Ovary (tissue), 10 donors: ENCODE data around the gene SUGT1. TPM values are rescaled to one million over a fixed set of nuclear protein-coding genes. Genes with fewer than 3 reads are reported as not detected.
A peak's percentile ranks its signal among the peaks of the same experiment; 100 is the strongest.
"Not testable (repeated sequence)": the region's sequence is repeated elsewhere in the genome, so short reads cannot be mapped to it uniquely, and the experiment has no call there.

Experiments used
- DNase-seq, 5 donors: peaks; one replicate each; pipeline ENCODE4 v3.0.0-alpha.2; 2019 to 2020
- H3K27ac ChIP-seq, 2 donors: fragments of 200-600 bp; one replicate each; pipeline versions ENCODE4 v1.5.1 to v1.8.0; 2019 to 2022
- H3K27me3 ChIP-seq: fragments of 200-600 bp; one replicate; pipeline ENCODE4 v1.8.0; 2022
- H3K36me3 ChIP-seq: fragments of 200-600 bp; sonication (generic); one replicate; pipeline ENCODE4 v1.5.1; 2019
- H3K4me1 ChIP-seq: one replicate; pipeline ENCODE4 v1.8.1; 2013; ENCODE audit warnings: mild to moderate bottlenecking, moderate library complexity; ENCODE audit not compliant: insufficient read depth
- H3K4me3 ChIP-seq: fragments of 200-600 bp; sonication (generic); one replicate; pipeline ENCODE4 v1.5.1; 2017
- H3K9me3 ChIP-seq, 2 donors: fragments of 200-600 bp in 1 of 2; sonication (generic) in 1 of 2; one replicate each; pipeline versions ENCODE4 v1.5.1 to v1.8.1; 2013 to 2019; ENCODE audit warnings: mild to moderate bottlenecking in 1 of 2, moderate library complexity in 1 of 2
- EP300 ChIP-seq: sonication (generic); formaldehyde crosslinking; IDR thresholded peaks from one replicate; pipeline ENCODE4 v1.6.1; 2017; ENCODE audit warnings: antibody characterized with exemption
- POLR2A ChIP-seq: fragments of 450-650 bp; IDR thresholded peaks from one replicate; pipeline ENCODE4 v1.6.1; 2017; ENCODE audit warnings: antibody characterized with exemption, mild to moderate bottlenecking, moderate library complexity
- WGBS, 3 donors: extraction: QIAGEN DNeasy Blood & Tissue Kit in 1 of 3; methylation state at CpG; one replicate each; pipeline versions ENCODE4 v1.1.5 to v1.1.7; 2013 to 2017; 5-methylcytosine and 5-hydroxymethylcytosine counted together
- intact Hi-C, 4 donors: fragments of 100-400 bp; cut with DNase I; formaldehyde crosslinking; loops; one replicate each; pipeline versions ENCODE4 v1.11.0 to v1.15.1; 2022 to 2023
- long read RNA-seq, 3 donors: library from polyadenylated mRNA in 2 of 3; unstranded in 2 of 3; transcript quantifications; one replicate each; pipeline ENCODE4 v2.0.0 and lab custom pipeline, GENCODE V29; 2021 to 2026
- polyA plus RNA-seq, 2 donors: library from polyadenylated mRNA; stranded (reverse); fragments of 200-250 nt in 1 of 2; fragments of 350-450 nt in 1 of 2; fragmentation: Illumina TruSeq in 1 of 2; extraction: RNeasy Lipid Tissue Mini Kit (QIAGEN cat#74804) in 1 of 2; gene quantifications; one replicate each; pipeline ENCODE4 v1.2.3, GENCODE V29; 2013 to 2014
- total RNA-seq, 7 donors: library from RNA; depleted of rRNA in 2 of 7; stranded (reverse); fragments of >200 nt in 2 of 7; fragmentation: NEBNext Ultra II Directional in 3 of 7; extraction: Animal tissue kit (Norgen Biotek cat#: 25700) in 3 of 7; gene quantifications; one replicate each; pipeline versions ENCODE4 v1.1.0 to v1.2.4, GENCODE V29; 2016 to 2023
- TF ChIP-seq, protein P1 (sequence below), 3 donors: fragments of 450-650 bp in 2 of 3; fragments of 200-600 bp in 1 of 3; IDR thresholded peaks; one replicate each; pipeline versions ENCODE4 v1.5.1 to v1.8.0; 2016 to 2022; ENCODE audit warnings: antibody characterized with exemption in 3 of 3, mild to moderate bottlenecking in 1 of 3
- donor health status: DM: no; HTN: no; CAD: no; lungs with moderate emphysema.
- donor health status: DM: no; HTN: no; CAD: no.
- donor health status: Bipolar disorder and iron deficiency.
- donor health status: DM: yes; HTN: yes; CAD: no.
- donor health status: DM: no; HTN: no; CAD: no.
- donor health status: DM: yes; HTN: yes; CAD: no.

SUGT1 gene
- total RNA-seq, result 10 to 100 TPM; 31.0 to 50.7 (median 45.6) TPM
- polyA plus RNA-seq, result 10 to 100 TPM; 20.0 to 33.7 TPM
- long read RNA-seq, donor 1, partial matches to known transcripts, result 3 of 20 reads
- long read RNA-seq, donor 1, other reads (novel, unspliced or antisense), result 14 of 20 reads
- long read RNA-seq, donor 2, transcript SUGT1-204 (1 exons, 2,802 nt), result major isoform, 10 of 39 reads
- long read RNA-seq, donor 2, partial matches to known transcripts, result 11 of 39 reads
- long read RNA-seq, donor 2, other reads (novel, unspliced or antisense), result 17 of 39 reads
- long read RNA-seq, donor 3, partial matches to known transcripts, result 0 of 13 reads
- long read RNA-seq, donor 3, other reads (novel, unspliced or antisense), result 13 of 13 reads

DNA sequence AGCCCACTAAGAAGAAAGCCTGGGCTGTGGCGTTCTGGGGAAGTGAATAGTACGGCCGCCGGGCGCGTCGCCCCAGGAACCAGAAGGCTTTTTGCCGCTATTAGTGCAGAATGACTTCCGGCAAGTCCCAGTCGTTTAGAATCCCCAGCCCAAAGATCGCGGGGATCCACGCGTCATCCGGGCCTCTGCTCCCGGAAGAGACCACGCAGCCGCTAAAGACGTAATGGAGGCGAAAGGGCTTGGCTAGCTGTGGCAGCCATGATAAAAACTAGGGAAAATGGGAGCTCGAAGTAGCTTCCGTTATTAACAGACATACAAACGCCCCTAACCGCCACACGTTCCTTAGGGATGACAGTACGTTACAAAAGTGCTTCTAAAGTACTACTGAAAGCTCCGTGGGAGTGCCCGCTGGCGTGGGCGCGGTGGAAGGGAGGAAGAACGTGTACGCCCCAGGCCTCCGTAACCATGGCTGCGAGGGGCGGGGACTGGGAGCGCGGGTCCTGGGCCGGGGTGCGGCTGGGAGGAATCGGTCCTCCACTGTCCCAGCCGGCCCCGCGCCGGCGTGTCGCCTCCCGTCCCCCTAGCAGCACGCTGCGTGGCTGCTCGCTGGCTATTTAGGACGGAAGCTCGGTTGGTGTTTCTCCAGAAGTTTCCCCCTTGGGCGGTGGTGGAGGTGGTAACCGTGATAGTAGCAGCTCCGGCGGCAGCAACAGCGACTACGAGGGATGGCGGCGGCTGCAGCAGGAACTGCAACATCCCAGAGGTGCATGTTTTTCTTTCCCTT lies at the start of gene SUGT1:
TSS of gene SUGT1 (plus strand) at position 641 of the 784 bp plus-strand sequence. CDS start at position 726, 85 bp downstream.
- intact Hi-C loops, result no loop called here
- Histone ChIP-seq H3K27me3 (no peaks in the 10 kb centered on the region), H3K27ac (peak within 1 kb of the TSS; percentile 89 to 98), H3K36me3 (no peaks in the 10 kb centered on the region), H3K4me1 (peaks cover 11% of the 10 kb centered on the region), H3K9me3 (no peaks in the 10 kb centered on the region), H3K4me3 (peak within 1 kb of the TSS; percentile 77)
- peak; percentile 95 to 97 (median 95) for DNase-seq
- TF ChIP-seq EP300 (no peak), POLR2A (no peak)
- TF ChIP-seq, protein P1, sequence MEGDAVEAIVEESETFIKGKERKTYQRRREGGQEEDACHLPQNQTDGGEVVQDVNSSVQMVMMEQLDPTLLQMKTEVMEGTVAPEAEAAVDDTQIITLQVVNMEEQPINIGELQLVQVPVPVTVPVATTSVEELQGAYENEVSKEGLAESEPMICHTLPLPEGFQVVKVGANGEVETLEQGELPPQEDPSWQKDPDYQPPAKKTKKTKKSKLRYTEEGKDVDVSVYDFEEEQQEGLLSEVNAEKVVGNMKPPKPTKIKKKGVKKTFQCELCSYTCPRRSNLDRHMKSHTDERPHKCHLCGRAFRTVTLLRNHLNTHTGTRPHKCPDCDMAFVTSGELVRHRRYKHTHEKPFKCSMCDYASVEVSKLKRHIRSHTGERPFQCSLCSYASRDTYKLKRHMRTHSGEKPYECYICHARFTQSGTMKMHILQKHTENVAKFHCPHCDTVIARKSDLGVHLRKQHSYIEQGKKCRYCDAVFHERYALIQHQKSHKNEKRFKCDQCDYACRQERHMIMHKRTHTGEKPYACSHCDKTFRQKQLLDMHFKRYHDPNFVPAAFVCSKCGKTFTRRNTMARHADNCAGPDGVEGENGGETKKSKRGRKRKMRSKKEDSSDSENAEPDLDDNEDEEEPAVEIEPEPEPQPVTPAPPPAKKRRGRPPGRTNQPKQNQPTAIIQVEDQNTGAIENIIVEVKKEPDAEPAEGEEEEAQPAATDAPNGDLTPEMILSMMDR (IDR thresholded peaks at IDR 0.05), result peak; percentile 22 to 73 (median 68)
- 0% methylated on average over 61 of the region's 61 CpGs for WGBS, 3 donors

DNA sequence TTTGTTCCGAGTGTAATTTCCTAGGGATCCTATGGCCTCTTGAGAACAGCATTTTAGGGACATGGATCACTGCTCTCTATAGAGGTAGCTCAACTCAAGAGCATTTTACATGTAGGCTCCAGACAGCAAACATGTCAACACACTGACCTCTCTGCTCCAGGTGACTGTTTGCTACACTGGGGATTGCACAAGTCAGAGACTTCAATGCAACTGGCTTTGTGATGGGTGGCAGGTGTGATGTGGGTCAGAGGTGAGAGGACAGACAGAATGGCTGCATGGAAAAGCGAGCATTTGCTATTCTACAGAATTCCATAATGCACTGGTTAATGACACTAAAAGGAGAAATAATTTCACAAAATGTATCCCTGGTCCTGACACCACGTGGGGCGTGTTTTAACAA lies 49.3 kb upstream of the SUGT1 start:
- not testable (repeated sequence) for H3K27ac ChIP-seq, H3K4me3 ChIP-seq, H3K9me3 ChIP-seq, DNase-seq, H3K4me1 ChIP-seq, H3K27me3 ChIP-seq, H3K36me3 ChIP-seq
- intact Hi-C loops, result loop anchor here in 1 of 4 donors (10.0 kb wide), 1 partner anchor 149 kb away; the partner anchor contains the start of genes CKAP2 and VPS36
- WGBS, 3 donors, result 81 to 93% (median 91%) methylated on average over 2 to 4 of the region's 4 CpGs

DNA sequence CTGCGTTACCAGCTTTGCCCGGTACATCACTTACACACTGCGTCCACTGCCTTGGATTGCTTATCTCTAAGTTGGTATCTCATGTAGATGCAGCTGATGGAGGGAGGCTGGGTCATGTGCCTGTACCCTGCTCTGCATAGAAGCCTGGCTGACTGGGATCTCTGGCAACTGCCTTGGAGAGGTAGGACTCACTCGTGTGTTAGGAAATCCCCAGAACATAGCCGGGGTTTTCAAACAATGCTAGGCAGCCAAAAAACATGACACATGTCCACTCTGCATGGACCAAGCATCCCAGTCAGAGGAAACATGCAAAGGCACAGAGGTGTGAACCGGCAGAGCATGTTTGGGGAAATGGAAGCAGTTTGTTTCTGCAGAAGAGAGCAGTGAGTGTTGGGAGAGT lies 46.5 kb upstream of the SUGT1 start:
- DNase-seq, H3K4me3 ChIP-seq, H3K27ac ChIP-seq, H3K9me3 ChIP-seq, H3K4me1 ChIP-seq, H3K27me3 ChIP-seq, H3K36me3 ChIP-seq: not testable (repeated sequence)
- intact Hi-C loops, result loop anchor here in 1 of 4 donors (10.0 kb wide), 1 partner anchor 151 kb away; the partner anchor contains the start of genes CKAP2 and VPS36
- WGBS, 3 donors, result 75 to 86% (median 80%) methylated on average over 6 of the region's 6 CpGs

DNA sequence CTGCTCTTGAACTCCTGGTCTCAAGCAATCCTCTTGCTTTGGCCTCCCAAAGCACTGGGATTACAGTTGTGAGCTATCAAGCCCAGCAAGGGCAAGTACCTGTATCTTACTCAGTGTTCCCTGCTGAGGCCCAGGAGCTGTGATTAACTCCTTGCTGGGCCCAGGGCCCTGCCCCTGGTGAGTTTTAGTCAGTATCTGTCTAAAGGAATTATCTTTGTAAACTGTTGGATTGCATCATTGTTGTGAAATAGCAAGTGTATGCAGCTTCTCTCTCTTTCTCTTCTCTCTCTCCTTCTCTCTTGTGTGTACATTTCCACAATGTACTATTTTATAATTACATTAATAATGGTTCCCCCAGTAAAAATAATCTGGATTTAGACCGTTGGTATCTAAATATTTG lies 45.8 kb upstream of the SUGT1 start:
- intact Hi-C loops, result loop anchor here in 1 of 4 donors (10.0 kb wide), 1 partner anchor 152 kb away; the partner anchor contains the start of genes CKAP2 and VPS36
- not testable (repeated sequence) for H3K36me3 ChIP-seq, H3K4me1 ChIP-seq, H3K4me3 ChIP-seq, H3K27ac ChIP-seq, H3K9me3 ChIP-seq, DNase-seq, H3K27me3 ChIP-seq
- 48 to 60% (median 57%) methylated on average over 1 of the region's 1 CpG for WGBS, 3 donors

DNA sequence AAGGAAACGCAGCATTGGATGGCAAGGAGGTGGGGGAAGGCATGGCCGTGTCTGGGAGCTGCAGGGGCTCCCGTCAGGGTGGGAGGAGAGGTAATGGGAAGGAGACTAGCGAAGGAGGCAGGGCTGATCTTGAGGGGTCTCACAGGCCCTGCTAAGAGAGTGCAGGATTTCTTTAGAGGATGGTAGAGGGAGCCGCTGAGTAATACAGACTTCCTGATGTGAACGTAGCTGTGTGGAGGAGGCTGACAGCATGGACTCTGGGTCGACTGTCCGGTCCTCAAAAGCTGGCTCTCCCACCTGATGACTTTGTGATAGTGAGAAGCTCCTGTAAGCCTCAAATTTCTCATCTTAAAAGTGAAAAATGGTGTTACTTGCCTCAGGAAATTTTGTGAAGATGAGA lies 44.5 kb upstream of the SUGT1 start:
- intact Hi-C loops, result loop anchor here in 1 of 4 donors (10.0 kb wide), 1 partner anchor 153 kb away; the partner anchor contains the start of genes CKAP2 and VPS36
- not testable (repeated sequence) for H3K27me3 ChIP-seq, DNase-seq, H3K4me3 ChIP-seq, H3K4me1 ChIP-seq, H3K9me3 ChIP-seq, H3K27ac ChIP-seq, H3K36me3 ChIP-seq
- WGBS, 3 donors, result 25 to 34% (median 33%) methylated on average over 8 of the region's 8 CpGs

DNA sequence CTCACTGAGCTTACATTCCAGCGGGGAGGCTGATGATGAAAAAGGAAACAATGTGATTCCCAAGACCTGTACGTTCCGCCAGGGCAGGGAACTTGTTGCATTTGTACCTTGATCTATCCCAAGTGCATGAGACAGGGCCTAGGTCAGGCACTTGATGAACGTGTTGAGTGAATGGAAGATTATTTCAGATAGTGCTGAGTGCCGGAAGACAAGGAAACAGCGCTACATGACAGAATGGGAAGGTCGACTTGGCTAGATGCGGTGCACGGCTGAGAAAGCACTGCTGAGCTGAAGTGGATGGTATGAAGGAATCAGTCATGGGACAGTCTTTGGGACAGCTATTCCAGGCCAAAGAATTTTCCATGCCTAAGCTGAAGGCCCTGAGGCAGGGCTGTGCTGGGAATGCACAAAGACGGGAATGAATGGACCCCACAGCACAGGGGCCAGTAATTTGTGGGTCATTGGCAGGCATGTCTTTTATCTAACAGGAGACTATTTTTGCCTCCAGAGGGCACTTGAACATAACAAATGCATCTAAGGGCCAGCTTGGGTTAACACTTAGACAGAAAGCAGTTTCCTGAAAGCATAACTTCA lies 43.5 kb upstream of the SUGT1 start:
- intact Hi-C loops, result loop anchor here in 1 of 4 donors (10.0 kb wide), 1 partner anchor 154 kb away; the partner anchor contains the start of genes CKAP2 and VPS36
- not testable (repeated sequence) for DNase-seq, H3K4me3 ChIP-seq, H3K27me3 ChIP-seq, H3K4me1 ChIP-seq, H3K27ac ChIP-seq, H3K9me3 ChIP-seq, H3K36me3 ChIP-seq
- 73 to 80% (median 80%) methylated on average over 10 of the region's 10 CpGs for WGBS, 3 donors

DNA sequence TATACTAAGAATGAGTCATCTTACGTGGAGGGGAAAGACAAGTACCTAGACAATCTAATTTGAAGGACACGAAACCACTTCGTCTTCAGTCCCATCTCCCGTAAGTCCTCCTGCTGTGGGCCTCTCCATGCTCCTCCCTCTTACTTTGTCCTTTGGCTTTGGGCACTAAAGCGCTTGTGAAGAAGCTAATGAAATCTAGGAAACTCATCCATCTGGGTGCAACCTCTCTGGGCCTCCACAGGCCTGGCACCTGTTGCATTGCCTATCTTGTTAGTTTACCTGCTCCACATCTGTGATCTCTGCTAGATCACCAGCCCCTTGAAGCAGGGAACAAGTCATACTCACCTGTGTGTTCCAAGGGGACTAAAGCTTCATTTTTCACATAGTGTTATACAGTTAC lies 42.5 kb upstream of the SUGT1 start:
- H3K36me3 ChIP-seq, DNase-seq, H3K4me3 ChIP-seq, H3K9me3 ChIP-seq, intact Hi-C loops, H3K27ac ChIP-seq, H3K4me1 ChIP-seq, H3K27me3 ChIP-seq: not testable (repeated sequence)
- WGBS, 3 donors, result 90 to 98% (median 92%) methylated on average over 5 of the region's 5 CpGs
